HT1080 (cell line): ENCODE results near the gene EN2. TPM values are rescaled to one million over a fixed set of nuclear protein-coding genes. Genes with fewer than 3 reads are reported as not detected.
"Not testable (repeated sequence)": the region's sequence is repeated elsewhere in the genome, so short reads cannot be mapped to it uniquely, and the experiment has no call there.

Experiments
- DNase-seq: peaks from one replicate; pipeline ENCODE4 v3.0.0-alpha.2; 2015; ENCODE audit warnings: low read depth
- total RNA-seq: library from RNA; depleted of rRNA; stranded (reverse); fragments of >200 nt; shearing (Covaris generic); gene quantifications from 2 replicates; pipeline ENCODE4 v1.2.3, GENCODE V29; 2014

The EN2 gene
- total RNA-seq, 1 experiment from 2014 or later = not detected

- no peak for DNase-seq
Measured at GRCh38 chr7:155425011-155425340, 33.0 kb upstream of the EN2 start.

DNA sequence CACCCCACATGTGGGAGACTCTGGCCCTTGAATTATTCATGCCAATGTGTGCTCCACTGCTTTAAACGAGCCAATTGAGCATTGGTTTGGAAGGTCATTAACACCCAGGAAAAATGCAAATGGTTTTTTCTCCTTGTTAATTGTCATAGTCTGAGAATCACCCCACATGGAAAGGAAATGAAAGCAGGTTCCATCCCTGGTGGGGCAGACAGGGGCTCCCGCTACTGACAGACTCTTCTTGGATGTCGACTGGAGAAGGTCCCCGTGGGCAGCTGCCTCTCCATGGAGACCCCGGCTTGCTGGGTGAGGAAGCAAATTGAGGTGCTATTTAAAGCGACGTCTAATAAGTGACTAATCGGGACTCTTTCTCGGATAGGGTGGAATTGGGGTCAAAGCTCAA lies 32.0 kb upstream of the EN2 start:
- no peak for DNase-seq

GRCh38 chr7:155426543-155427410 lies 31.2 kb upstream of the EN2 start:
- no peak for DNase-seq

DNA sequence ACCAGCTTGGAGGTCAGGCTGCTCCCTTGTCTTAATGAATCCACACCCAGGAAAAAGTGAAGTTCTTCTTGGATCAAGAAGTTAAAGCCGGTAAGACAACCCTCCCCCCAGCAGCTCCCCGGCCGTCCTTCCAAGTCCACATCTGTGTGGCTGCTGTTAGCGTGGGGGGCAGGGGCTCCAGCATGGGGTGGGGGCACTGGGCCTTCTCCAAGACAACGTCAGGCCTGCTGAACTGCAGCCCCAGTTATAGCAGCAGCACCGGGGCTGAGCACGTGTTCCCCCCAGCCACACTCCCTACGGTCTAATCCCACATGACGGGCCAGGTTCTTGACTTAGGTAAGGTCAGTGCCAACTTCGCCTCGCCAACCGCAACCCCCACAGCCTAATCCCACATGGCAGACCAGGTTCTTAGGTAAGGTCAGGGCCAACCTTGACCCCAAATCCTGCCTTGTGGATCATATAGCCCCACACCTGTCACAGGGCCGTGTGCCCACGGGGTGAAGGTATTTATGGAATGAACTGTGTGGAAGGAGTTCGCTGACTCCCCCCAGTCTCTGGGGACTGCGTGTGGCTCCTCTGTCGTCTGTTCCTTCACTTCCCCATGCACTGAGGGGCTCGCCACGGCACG lies 30.4 kb upstream of the EN2 start:
- no peak for DNase-seq

DNA sequence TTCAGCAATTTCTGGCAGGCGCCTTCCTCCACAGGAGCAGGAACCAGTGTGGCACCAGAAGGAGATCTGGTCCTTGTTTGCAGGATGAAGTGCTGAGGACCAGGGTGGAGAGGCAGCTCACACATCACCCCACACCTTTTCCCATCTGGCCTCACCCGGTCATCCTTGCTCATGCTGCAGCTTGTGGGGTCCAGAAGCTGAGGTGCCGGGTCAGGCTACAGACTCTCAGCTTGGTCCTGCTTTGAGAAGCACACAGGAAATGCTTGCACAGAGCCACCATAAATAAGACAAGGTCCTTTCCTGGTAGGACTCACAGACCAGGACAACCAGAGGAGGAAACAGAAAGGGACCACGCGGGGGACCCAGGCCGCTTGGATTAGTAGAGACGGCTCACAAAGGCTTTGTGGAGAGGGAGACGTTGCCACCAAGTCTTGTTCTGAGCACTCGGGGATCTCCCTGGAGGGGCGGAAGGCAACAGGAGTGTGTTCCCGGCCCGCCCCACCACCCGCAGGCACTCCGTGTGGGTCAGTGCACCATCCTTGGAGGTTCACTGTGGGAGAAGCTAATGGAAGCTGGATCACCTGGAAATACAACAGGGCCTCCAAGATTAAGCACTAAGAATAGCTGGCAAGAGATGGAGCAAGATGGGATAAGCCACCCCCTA lies 29.6 kb upstream of the EN2 start:
- no peak for DNase-seq

DNA sequence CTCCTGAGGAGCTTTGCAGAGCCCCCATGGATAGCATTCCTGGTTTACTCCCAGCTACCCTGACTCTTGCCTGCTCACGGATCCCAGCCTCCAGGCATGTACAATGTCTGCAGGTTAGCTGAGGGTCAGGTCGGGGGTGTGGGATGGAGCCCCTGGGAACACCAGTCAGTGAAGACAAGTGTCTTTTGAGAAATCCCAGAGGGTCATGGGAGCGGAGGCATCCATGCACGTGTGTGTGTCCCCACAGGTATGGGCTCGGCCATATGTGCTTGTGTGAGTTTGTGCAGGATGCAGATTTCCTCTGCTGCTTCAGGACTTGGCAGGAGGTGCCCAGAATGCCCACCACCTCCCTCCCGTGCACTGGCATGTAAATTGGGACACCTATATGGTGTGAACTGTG lies 28.3 kb upstream of the EN2 start:
- DNase-seq = no peak

DNA sequence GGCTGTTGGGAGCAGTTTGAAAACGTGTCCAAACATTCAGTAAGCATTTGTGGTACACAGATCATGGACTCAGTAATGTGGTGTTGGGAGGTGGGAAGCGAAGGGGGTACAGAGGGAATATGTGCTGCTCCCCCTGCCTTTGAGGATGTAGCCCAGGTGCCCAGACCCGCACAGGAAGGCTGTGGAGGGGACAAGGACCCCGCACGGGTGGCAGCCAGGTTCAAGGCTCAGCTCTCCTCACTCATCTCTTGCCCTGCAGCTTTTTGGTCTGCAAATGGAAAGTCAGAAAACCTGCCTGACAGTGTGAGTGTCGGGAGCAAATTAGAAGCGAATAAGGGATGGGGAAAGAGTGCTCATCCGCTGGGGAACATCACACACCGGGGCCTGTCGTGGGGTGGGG lies 27.3 kb upstream of the EN2 start:
- DNase-seq = no peak

DNA sequence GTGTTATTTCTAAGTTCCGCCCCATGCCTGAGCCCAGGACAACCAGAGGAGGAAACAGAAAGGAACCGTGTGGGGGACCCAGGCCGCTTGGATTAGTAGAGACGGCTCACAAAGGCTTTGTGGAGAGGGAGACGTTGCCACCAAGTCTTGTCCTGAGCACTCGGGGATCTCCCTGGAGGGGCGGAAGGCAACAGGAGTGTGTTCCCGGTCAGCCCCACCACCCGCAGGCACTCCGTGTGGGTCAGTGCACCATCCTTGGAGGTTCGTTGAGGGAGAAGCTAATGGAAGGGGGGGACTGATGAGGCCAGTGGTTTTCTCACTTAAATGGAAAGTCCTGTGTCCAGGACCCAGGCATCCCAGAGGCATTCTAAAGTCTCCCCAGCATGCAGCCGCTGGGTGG lies 26.7 kb upstream of the EN2 start:
- no peak for DNase-seq

DNA sequence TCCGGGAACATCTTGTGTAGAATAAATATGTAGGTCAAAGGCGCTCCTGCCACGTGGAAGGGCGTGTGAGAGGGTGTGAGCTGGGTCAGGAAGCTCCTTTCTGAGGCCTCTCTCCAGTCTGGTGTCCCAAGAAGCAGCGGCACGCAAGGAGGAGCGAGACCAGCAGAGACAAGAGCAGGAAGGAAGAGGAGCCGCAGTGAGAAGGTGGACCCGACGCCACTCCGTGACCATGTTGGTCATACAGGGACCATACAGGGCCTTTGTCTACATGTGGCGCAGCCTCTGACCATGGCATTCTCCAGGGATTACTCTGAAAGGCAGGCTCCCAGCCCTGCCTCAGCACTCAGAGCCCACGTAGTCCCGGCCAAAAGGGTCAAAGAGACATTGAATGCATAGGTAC lies 26.2 kb upstream of the EN2 start:
- DNase-seq = no peak

GRCh38 chr7:155435110-155435509 lies 22.8 kb upstream of the EN2 start:
- DNase-seq = no peak

- no peak for DNase-seq
Measured at GRCh38 chr7:155437836-155438235, 20.1 kb upstream of the EN2 start.

- DNase-seq = no peak
Measured at GRCh38 chr7:155438777-155439176, 19.2 kb upstream of the EN2 start.

DNA sequence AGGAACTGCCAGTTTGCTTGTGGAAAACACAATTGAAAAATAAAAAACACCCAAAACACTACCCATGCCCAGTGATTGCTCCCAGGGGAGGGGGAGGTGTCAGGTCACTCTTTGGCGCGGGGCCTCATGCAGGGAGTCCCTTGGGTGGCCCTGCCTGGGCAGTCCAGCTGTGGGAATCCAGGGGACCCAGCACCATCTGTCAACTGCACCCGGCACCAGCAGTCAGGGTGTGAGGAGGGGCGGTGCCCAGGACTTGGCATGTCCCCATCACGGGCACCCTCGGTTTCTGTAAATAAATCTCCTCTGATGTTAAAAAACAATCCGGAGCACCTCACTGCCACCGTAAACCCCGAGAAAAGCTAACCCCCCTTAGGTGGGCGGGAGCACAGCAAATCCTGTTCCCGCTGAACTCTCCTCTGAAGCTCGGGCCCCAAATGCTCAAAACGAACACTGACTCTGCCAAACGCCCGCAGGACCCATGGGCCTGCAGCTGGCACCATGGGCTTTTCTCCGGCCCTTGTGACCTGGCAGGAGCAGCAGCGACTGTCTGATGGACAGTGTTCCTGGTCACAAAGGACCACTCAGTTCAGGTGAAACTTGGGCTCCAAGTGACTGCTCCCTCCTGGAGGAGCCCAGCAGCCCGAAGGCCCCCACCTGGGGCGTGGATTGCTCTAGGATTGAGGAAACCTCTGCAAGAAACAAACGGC lies 18.5 kb upstream of the EN2 start:
- DNase-seq = no peak

GRCh38 chr7:155440018-155440410 lies 17.9 kb upstream of the EN2 start:
- no peak for DNase-seq

DNA sequence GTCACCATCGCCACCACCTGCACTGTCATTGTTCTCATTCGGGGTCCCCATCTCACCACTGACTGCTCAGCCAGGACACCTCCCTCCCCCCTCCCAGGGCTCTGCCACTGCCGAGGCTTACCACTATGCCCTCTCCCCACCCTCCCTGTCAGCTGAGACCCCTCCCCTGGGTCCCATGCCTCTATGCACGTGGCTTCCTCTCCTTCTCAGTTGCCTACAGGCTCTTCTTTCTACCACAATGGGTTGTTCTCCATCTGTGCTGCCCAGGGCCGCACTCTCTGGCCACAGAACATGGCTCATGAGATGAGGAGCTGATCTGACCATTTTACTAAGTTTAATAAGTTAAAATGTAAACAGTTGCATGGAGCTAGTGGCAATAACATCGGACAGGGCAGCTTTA lies 16.1 kb upstream of the EN2 start:
- no peak for DNase-seq

GRCh38 chr7:155444746-155445145 lies 13.2 kb upstream of the EN2 start:
- no peak for DNase-seq

DNA sequence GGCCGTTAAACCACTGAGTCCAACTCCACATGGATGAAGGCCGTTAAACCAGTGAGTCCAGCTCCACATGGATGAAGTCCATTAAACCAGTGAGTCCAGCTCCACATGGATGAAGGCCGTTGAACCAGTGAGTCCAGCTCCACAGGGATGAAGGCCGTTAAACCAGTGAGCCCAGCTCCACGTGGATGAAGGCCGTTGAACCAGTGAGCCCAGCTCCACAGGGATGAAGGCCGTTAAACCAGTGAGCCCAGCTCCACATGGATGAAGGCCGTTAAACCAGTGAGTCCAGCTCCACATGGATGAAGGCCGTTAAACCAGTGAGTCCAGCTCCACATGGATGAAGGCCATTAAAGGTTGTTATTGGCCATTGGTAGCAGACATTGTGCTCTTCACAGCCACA lies 12.3 kb upstream of the EN2 start:
- DNase-seq = not testable (repeated sequence)

DNA sequence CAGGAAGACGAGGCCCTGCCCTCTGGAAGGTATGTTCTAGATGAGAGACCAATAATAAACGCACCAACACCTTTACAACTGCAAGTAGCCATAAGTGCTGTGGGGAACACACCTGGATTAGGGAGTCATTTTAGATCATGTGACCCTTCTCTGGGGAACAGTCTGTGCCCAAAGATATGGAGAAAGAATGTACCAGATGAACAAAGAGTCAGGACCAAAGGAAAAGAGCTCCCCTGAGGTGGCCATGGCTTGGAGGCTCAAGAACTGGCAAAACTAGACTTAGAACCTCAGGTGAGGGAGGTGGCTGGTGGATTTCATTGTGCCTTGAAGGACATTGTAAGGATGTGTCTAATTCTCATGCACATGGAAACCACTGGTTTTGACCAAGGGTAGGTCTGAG lies 10.3 kb upstream of the EN2 start:
- DNase-seq = no peak

DNA sequence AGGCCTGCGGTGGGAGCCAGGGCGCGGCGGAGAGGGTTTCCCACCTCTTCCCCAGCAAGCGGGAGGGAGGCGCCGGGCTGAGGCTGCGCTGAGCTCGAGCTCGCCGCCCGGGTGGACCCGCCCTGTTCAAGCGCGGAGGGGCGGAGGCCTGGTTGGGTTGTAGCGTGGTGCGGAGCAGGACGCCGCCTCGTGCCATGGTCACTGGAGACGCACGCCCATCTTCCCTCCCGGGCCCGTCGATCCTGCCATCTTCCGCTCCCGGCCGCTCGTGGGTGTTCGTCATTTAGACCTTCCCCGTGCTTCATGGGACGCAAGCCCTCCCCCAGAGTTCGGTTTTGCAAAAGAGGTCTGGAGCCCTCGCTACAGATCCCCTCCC lies 9.3 kb upstream of the EN2 start:
- no peak for DNase-seq

- DNase-seq = no peak
Measured at GRCh38 chr7:155449008-155449868, 8.7 kb upstream of the EN2 start.

GRCh38 chr7:155449869-155450557 lies 7.9 kb upstream of the EN2 start:
- DNase-seq = no peak
